ENCODE measurements around the gene PBX1.

Gene PBX1

DNA sequence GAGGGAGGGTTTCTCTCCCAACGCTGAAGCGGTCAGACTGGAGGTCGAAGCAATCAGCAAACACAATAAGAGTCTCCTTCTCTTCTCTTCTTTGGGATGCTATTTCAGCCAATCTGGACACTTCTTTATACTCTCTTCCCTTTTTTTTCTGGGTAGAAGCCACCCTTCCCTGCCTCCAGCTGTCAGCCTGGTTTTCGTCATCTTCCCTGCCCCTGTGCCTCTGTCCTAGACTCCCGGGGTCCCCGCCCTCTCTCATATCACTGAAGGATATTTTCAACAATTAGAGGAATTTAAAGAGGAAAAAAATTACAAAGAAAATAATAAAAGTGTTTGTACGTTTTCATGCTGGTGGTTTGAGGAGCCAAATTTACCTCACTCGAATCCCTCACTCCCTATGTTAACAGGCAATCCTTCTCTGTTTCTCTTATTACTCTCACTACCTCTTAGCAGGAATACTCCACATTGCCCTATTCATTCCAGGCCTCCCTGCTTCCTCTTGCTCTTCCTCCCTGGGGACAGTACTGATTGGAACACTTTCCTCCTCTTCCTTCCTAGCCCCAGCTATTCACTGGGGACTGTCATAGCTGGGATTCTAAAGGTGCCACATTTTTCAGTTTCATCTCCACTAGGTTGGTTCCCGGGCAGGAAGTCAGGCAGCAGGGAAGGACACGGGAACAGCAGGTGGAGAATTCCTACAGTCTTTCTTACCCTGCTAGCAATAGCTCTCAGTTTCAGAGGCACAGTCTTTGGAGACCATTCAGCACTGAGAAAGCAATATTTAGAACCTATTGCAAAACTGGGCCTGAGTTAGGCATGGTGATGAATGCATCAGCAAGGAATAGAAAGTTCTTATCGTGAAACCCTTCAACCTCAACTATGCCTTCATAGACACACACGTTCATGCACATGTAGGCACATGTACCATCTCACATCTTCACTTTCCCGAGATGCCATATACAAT, 288.0 kb downstream of the PBX1 start:
- Histone ChIP-seq H3K4me3 (IDR thresholded peaks at IDR 0.05; ENCODE audit: insufficient read depth, low read depth, low read length) (no peak overlapping the region), H3K27ac (no peak overlapping the region), H3K36me3 (ENCODE audit: insufficient read depth) (no peaks in the 10 kb centered on the region), H3K27me3 (ENCODE audit: insufficient read depth, low read depth) (no peaks in the 10 kb centered on the region), H4K20me1 (ENCODE audit: insufficient read depth) (no peaks in the 10 kb centered on the region), H3K4me2 (no peak overlapping the region), H2AFZ (ENCODE audit: low read depth) (no peak overlapping the region), H3K79me2 (ENCODE audit: insufficient read depth, low read depth) (no peaks in the 10 kb centered on the region), H3K9ac (no peak overlapping the region), H3K4me1 (ENCODE audit: low read depth, poor library complexity, severe bottlenecking) (no peaks in the 10 kb centered on the region)
- TF ChIP-seq CTCF (conservative IDR thresholded peaks at IDR 0.05; ENCODE audit: low read depth, low read length), result no peak

- no peak overlapping the region for H2AFZ ChIP-seq (ENCODE audit: low read depth)
- TF ChIP-seq CTCF (conservative IDR thresholded peaks at IDR 0.05; ENCODE audit: low read depth, low read length), result no peak
- H3K27ac ChIP-seq, result no peak overlapping the region
- no peaks in the 10 kb centered on the region for H3K79me2 ChIP-seq (ENCODE audit: insufficient read depth, low read depth)
- no peak overlapping the region for H3K4me3 ChIP-seq (IDR thresholded peaks at IDR 0.05; ENCODE audit: insufficient read depth, low read depth, low read length)
- no peaks in the 10 kb centered on the region for H4K20me1 ChIP-seq (ENCODE audit: insufficient read depth)
- H3K4me1 ChIP-seq (ENCODE audit: low read depth, poor library complexity, severe bottlenecking), result no peaks in the 10 kb centered on the region
- no peak overlapping the region for H3K9ac ChIP-seq
- H3K36me3 ChIP-seq (ENCODE audit: insufficient read depth), result no peaks in the 10 kb centered on the region
- no peaks in the 10 kb centered on the region for H3K27me3 ChIP-seq (ENCODE audit: insufficient read depth, low read depth)
- H3K4me2 ChIP-seq, result no peak overlapping the region
Measured at GRCh38 chr1:164853146-164853545, 294.2 kb downstream of the PBX1 start.

GRCh38 chr1:164855716-164856329, 296.8 kb downstream of the PBX1 start:
- H3K27me3 ChIP-seq (ENCODE audit: insufficient read depth, low read depth), result no peaks in the 10 kb centered on the region
- H3K4me2 ChIP-seq, result no peak overlapping the region
- no peak overlapping the region for H2AFZ ChIP-seq (ENCODE audit: low read depth)
- no peak overlapping the region for H3K9ac ChIP-seq
- H3K79me2 ChIP-seq (ENCODE audit: insufficient read depth, low read depth), result no peaks in the 10 kb centered on the region
- no peaks in the 10 kb centered on the region for H3K4me1 ChIP-seq (ENCODE audit: low read depth, poor library complexity, severe bottlenecking)
- no peaks in the 10 kb centered on the region for H3K36me3 ChIP-seq (ENCODE audit: insufficient read depth)
- H3K27ac ChIP-seq, result no peak overlapping the region
- no peak for TF ChIP-seq CTCF (conservative IDR thresholded peaks at IDR 0.05; ENCODE audit: low read depth, low read length)
- H3K4me3 ChIP-seq (IDR thresholded peaks at IDR 0.05; ENCODE audit: insufficient read depth, low read depth, low read length), result no peak overlapping the region
- no peaks in the 10 kb centered on the region for H4K20me1 ChIP-seq (ENCODE audit: insufficient read depth)

DNA sequence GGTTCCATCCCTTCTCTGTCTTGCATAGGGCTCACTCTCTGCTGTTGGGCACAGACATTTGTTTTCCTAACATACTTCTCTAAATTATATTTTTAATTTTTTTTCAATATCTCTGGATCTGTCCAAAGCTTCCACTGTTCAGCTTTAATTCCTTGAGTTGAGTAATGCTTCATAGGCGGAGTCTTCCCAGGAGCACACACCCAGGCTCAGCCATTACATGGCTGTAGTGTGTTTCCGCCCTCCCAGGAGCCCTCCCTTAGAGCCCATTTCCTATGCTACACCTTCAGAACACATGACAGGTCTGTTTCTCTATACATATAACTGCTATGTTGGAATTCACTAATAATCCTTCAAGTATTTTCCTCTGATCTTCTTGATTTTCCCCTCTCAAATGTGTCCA, 297.4 kb downstream of the PBX1 start:
- no peak overlapping the region for H3K27ac ChIP-seq
- H3K4me1 ChIP-seq (ENCODE audit: low read depth, poor library complexity, severe bottlenecking), result no peaks in the 10 kb centered on the region
- no peak for TF ChIP-seq CTCF (conservative IDR thresholded peaks at IDR 0.05; ENCODE audit: low read depth, low read length)
- H3K79me2 ChIP-seq (ENCODE audit: insufficient read depth, low read depth), result no peaks in the 10 kb centered on the region
- H3K9ac ChIP-seq, result no peak overlapping the region
- H4K20me1 ChIP-seq (ENCODE audit: insufficient read depth), result no peaks in the 10 kb centered on the region
- no peaks in the 10 kb centered on the region for H3K36me3 ChIP-seq (ENCODE audit: insufficient read depth)
- H2AFZ ChIP-seq (ENCODE audit: low read depth), result no peak overlapping the region
- no peak overlapping the region for H3K4me3 ChIP-seq (IDR thresholded peaks at IDR 0.05; ENCODE audit: insufficient read depth, low read depth, low read length)
- H3K27me3 ChIP-seq (ENCODE audit: insufficient read depth, low read depth), result no peaks in the 10 kb centered on the region
- H3K4me2 ChIP-seq, result no peak overlapping the region
